ENCODE results near the gene TSPAN9.

DNA sequence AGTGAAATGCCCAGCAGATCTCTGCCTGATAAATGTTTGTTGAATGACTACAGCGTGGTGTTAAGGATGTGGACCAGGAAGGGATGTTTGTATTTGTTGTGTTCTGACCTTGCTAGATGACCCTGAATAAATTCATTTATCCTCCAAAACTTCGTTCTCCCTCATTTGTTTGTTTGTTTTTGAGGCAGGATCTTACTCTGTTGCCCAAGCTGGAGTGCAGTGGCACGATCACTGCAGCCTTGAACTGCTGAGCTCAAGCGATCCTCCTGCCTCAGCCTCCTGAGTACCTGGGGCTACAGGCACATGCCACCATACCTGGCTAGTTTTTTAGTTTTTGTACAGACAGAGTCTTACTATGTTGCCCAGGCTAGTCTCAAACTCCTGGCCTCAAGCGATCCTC is 96.7 kb downstream of the TSPAN9 start:
- TF ChIP-seq EP300 (IDR thresholded peaks at IDR 0.05) (no peak), POLR2A (IDR thresholded peaks at IDR 0.05) (no peak)

Measured in tibial nerve (tissue), 3 donors.